Measurements from ENCODE around the gene GPR15. TPM values are rescaled to one million over a fixed set of nuclear protein-coding genes. Genes with fewer than 3 reads are reported as not detected.

Gene GPR15
- total and polyA plus RNA-seq, 10 of the 15 experiments (the other 5 are each of a cell fraction or from before 2014, with no cell fraction given) = 70.7 to 150 (median 115) TPM

DNA sequence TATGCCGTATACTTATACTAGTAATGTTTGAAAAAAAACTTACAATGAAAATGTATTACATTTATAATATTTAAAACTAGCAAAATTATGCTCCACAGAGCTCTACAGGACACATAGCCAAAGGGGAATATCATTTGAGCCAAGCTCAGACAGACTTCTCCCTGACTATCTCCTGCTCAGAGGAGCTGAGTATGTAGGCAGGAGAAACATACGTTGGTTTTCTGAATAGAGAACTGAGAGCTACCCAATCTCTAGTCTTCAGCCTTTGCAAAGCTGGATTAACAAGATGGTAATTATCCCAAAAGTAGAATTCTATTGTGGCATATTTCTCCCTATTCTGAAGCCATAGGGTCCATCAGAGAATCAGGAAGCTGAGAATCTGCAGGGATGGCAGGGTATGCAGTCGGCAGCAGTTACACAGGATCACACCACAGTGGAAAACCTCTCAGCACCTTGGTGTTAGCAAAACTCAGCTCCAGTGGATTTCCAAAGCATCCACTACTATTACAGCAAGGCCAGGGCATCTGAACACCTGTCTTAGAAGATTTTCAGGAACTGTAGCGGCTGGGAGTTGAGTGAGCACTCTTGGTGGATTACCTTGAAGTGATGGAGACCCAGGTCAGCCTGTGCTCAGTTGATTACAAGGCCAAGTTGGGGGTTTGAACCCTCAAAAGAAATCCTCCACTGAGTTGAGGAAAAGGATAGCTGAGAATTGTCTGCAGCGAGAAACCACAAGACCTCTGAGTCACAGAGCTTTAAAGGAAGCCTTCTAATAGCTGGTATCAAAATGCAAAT is 30.1 kb downstream of the GPR15 start (continued):
- TF ChIP-seq, protein P1, sequence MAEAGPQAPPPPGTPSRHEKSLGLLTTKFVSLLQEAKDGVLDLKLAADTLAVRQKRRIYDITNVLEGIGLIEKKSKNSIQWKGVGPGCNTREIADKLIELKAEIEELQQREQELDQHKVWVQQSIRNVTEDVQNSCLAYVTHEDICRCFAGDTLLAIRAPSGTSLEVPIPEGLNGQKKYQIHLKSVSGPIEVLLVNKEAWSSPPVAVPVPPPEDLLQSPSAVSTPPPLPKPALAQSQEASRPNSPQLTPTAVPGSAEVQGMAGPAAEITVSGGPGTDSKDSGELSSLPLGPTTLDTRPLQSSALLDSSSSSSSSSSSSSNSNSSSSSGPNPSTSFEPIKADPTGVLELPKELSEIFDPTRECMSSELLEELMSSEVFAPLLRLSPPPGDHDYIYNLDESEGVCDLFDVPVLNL (IDR thresholded peaks at IDR 0.05; ENCODE audit: low read depth, low read length) = no peak
- TF ChIP-seq SREBF1 (IDR thresholded peaks at IDR 0.05; ENCODE audit: low read length) (no peak), JUNB (IDR thresholded peaks at IDR 0.05) (peak; percentile 27; the same call in 1 of the 2 replicates), RCOR1 (conservative IDR thresholded peaks at IDR 0.05; ENCODE audit: low read depth, low read length) (no peak), STAT1 (conservative IDR thresholded peaks at IDR 0.05) (no peak), NR2C2 (IDR thresholded peaks at IDR 0.05; ENCODE audit: borderline replicate concordance, control insufficient read depth, insufficient read length, low read depth) (no peak), BACH1 (IDR thresholded peaks at IDR 0.05; ENCODE audit: borderline replicate concordance) (no peak), RAD21 (IDR thresholded peaks at IDR 0.05; ENCODE audit: insufficient read depth, low read depth, low read length) (no peak)
- TF ChIP-seq, protein P2, sequence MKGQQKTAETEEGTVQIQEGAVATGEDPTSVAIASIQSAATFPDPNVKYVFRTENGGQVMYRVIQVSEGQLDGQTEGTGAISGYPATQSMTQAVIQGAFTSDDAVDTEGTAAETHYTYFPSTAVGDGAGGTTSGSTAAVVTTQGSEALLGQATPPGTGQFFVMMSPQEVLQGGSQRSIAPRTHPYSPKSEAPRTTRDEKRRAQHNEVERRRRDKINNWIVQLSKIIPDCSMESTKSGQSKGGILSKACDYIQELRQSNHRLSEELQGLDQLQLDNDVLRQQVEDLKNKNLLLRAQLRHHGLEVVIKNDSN (IDR thresholded peaks at IDR 0.05; ENCODE audit: borderline replicate concordance, extremely low read length, insufficient read depth, low read depth, low read length) = no peak

All from GM12878 (cell line).